ENCODE measurements around the gene PRPF6.

Gene PRPF6

GRCh38 chr20:64074963-64075362 is 94.0 kb downstream of the PRPF6 start:
- DNase-seq (ENCODE audit: extremely low read depth, low read depth), result no peak
- no peak for TF ChIP-seq CTCF (IDR thresholded peaks at IDR 0.05; ENCODE audit: low read depth, low read length)

GRCh38 chr20:64075556-64075955 is 94.6 kb downstream of the PRPF6 start:
- TF ChIP-seq CTCF (IDR thresholded peaks at IDR 0.05; ENCODE audit: low read depth, low read length), result no peak
- no peak for DNase-seq (ENCODE audit: extremely low read depth, low read depth)

- TF ChIP-seq CTCF (IDR thresholded peaks at IDR 0.05; ENCODE audit: low read depth, low read length), result no peak
- DNase-seq (ENCODE audit: extremely low read depth, low read depth), result no peak
Observed at GRCh38 chr20:64076061-64076997, 95.4 kb downstream of the PRPF6 start.

GRCh38 chr20:64077094-64077493 is 96.2 kb downstream of the PRPF6 start:
- TF ChIP-seq CTCF (IDR thresholded peaks at IDR 0.05; ENCODE audit: low read depth, low read length), result no peak
- DNase-seq (ENCODE audit: extremely low read depth, low read depth), result no peak

GRCh38 chr20:64077541-64077875 is 96.6 kb downstream of the PRPF6 start:
- no peak for DNase-seq (ENCODE audit: extremely low read depth, low read depth)
- TF ChIP-seq CTCF (IDR thresholded peaks at IDR 0.05; ENCODE audit: low read depth, low read length), result no peak

- no peak for TF ChIP-seq CTCF (IDR thresholded peaks at IDR 0.05; ENCODE audit: low read depth, low read length)
- DNase-seq (ENCODE audit: extremely low read depth, low read depth), result no peak
Observed at GRCh38 chr20:64077876-64078551, 97.1 kb downstream of the PRPF6 start.

GRCh38 chr20:64078934-64079272 is 98.0 kb downstream of the PRPF6 start:
- TF ChIP-seq CTCF (IDR thresholded peaks at IDR 0.05; ENCODE audit: low read depth, low read length), result no peak
- no peak for DNase-seq (ENCODE audit: extremely low read depth, low read depth)
